Right lobe of liver (tissue), 4 donors: ENCODE measurements around the gene CCL28.

ENCODE experiments used
- POLR2A ChIP-seq: fragments of 450-650 bp; IDR thresholded peaks from one replicate; pipeline ENCODE4 v1.6.1; 2017; ENCODE audit warnings: antibody characterized with exemption, mild to moderate bottlenecking
- TF ChIP-seq, protein P1 (sequence below), 4 donors: fragments of 200-600 bp in 3 of 4; fragments of 450-650 bp in 1 of 4; IDR thresholded peaks; one replicate each; pipeline versions ENCODE4 v1.5.1 to v1.8.0; 2016 to 2022; ENCODE audit warnings: antibody characterized with exemption in 4 of 4, mild to moderate bottlenecking in 2 of 4
- donor health status: DM: no; HTN: no; CAD: no.
- donor health status: DM: no; HTN: no; CAD: no.
- donor health status: DM: no; HTN: yes; CAD: no.

DNA sequence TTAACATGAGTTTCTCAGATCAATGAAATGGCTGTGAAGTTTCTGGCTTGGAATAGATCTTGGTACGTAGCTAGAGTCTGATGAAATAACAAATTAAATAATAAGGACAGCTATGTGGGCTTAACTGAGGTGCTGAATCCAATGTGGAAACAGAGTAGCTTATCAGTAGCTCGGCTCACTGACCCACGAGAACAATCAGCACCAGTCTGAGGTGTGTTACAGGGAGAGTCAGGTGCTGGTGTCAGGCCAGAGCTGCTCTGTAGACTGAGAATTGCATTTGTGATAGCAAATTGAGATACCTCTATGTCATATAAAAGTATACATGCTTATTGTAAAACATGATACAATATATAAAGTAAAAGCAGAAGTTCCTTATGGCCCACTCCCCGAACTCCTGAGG, 21.2 kb upstream of the CCL28 start:
- TF ChIP-seq, protein P1, sequence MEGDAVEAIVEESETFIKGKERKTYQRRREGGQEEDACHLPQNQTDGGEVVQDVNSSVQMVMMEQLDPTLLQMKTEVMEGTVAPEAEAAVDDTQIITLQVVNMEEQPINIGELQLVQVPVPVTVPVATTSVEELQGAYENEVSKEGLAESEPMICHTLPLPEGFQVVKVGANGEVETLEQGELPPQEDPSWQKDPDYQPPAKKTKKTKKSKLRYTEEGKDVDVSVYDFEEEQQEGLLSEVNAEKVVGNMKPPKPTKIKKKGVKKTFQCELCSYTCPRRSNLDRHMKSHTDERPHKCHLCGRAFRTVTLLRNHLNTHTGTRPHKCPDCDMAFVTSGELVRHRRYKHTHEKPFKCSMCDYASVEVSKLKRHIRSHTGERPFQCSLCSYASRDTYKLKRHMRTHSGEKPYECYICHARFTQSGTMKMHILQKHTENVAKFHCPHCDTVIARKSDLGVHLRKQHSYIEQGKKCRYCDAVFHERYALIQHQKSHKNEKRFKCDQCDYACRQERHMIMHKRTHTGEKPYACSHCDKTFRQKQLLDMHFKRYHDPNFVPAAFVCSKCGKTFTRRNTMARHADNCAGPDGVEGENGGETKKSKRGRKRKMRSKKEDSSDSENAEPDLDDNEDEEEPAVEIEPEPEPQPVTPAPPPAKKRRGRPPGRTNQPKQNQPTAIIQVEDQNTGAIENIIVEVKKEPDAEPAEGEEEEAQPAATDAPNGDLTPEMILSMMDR (IDR thresholded peaks at IDR 0.05) = no peak
- no peak for TF ChIP-seq POLR2A
